ENCODE measurements around the gene CTBP1.

DNA sequence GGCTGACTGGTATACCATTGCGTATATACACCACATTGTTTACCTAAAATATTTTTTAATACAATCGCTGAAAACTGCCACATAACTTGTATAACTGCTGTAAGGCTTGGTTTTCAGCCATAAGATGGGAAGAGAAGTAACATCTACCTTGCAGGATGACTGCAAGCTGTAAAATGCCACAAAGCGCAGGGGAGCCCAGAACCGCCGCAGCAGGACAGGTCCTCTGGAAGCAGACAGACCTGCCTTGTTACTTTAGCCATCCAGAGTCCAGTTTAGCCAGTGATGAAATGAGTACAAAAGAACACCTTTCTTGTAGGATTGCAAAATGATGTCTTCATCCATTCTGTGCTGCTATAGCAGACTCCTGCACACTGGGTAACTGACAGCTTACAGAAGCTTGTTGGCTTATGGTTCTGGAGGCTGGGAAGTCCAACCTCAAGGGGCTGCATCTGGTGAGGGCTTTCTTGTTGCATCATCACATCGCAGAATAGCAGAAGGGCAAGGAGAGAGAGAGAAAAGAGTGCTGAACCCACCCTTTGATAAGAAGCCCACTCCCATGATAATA is 4.1 kb upstream of the CTBP1 start:
- TF ChIP-seq, protein P1, sequence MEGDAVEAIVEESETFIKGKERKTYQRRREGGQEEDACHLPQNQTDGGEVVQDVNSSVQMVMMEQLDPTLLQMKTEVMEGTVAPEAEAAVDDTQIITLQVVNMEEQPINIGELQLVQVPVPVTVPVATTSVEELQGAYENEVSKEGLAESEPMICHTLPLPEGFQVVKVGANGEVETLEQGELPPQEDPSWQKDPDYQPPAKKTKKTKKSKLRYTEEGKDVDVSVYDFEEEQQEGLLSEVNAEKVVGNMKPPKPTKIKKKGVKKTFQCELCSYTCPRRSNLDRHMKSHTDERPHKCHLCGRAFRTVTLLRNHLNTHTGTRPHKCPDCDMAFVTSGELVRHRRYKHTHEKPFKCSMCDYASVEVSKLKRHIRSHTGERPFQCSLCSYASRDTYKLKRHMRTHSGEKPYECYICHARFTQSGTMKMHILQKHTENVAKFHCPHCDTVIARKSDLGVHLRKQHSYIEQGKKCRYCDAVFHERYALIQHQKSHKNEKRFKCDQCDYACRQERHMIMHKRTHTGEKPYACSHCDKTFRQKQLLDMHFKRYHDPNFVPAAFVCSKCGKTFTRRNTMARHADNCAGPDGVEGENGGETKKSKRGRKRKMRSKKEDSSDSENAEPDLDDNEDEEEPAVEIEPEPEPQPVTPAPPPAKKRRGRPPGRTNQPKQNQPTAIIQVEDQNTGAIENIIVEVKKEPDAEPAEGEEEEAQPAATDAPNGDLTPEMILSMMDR (conservative IDR thresholded peaks at IDR 0.05; ENCODE audit: low read depth in 2 of 2): no peak
- no peak for TF ChIP-seq EZH2 (IDR thresholded peaks at IDR 0.05; ENCODE audit: low read depth, unreplicated experiment)
- TF ChIP-seq, protein P2, sequence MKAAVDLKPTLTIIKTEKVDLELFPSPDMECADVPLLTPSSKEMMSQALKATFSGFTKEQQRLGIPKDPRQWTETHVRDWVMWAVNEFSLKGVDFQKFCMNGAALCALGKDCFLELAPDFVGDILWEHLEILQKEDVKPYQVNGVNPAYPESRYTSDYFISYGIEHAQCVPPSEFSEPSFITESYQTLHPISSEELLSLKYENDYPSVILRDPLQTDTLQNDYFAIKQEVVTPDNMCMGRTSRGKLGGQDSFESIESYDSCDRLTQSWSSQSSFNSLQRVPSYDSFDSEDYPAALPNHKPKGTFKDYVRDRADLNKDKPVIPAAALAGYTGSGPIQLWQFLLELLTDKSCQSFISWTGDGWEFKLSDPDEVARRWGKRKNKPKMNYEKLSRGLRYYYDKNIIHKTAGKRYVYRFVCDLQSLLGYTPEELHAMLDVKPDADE (IDR thresholded peaks at IDR 0.05): no peak

Data from GM23338 (cell line).